GM23338 (cell line): ENCODE measurements around the gene UGDH.

Source experiments
- CREB1 ChIP-seq: fragments of 250-450 bp; sonication (Bioruptor Pico); IDR thresholded peaks from 2 replicates; pipeline ENCODE4 v1.5.0; 2020; ENCODE audit warnings: low read depth, mild to moderate bottlenecking, moderate library complexity
- EZH2 ChIP-seq: fragments of 200-600 bp; sonication (generic); IDR thresholded peaks from one replicate; pipeline ENCODE4 v1.8.0; 2017; ENCODE audit warnings: antibody characterized with exemption, mild to moderate bottlenecking, low read depth; ENCODE audit not compliant: unreplicated experiment
- EZH2phosphoT487 ChIP-seq: fragments of 200-600 bp; sonication (generic); IDR thresholded peaks from one replicate; pipeline ENCODE4 v1.8.1; 2018; ENCODE audit warnings: antibody characterized with exemption; ENCODE audit not compliant: unreplicated experiment
- POLR2AphosphoS5 ChIP-seq: IDR thresholded peaks from 2 replicates; pipeline ENCODE4 v1.6.1; 2016; ENCODE audit warnings: antibody characterized with exemption, low read depth
- ZNF114 ChIP-seq: fragments of 250-450 bp; sonication (Bioruptor Pico); IDR thresholded peaks from 2 replicates; pipeline ENCODE4 v1.5.0; 2020; ENCODE audit warnings: mild to moderate bottlenecking, moderate library complexity
- TF ChIP-seq, protein P1 (sequence below), 2 experiments: fragments of 200-600 bp in 1 of 2; sonication (generic) in 1 of 2; conservative IDR thresholded peaks; 2 replicates each; pipeline versions ENCODE4 v1.5.1 to v1.6.1; 2016 to 2017; ENCODE audit warnings: antibody characterized with exemption in 2 of 2, low read depth in 2 of 2, mild to moderate bottlenecking in 2 of 2, moderate library complexity in 1 of 2
- TF ChIP-seq, protein P2 (sequence below): IDR thresholded peaks from 2 replicates; pipeline ENCODE4 v1.6.1; 2016; ENCODE audit warnings: antibody characterized with exemption
- TF ChIP-seq, protein P3 (sequence below): IDR thresholded peaks from one replicate; pipeline ENCODE4 v1.6.1; 2018; ENCODE audit warnings: antibody characterized with exemption; ENCODE audit not compliant: unreplicated experiment

DNA sequence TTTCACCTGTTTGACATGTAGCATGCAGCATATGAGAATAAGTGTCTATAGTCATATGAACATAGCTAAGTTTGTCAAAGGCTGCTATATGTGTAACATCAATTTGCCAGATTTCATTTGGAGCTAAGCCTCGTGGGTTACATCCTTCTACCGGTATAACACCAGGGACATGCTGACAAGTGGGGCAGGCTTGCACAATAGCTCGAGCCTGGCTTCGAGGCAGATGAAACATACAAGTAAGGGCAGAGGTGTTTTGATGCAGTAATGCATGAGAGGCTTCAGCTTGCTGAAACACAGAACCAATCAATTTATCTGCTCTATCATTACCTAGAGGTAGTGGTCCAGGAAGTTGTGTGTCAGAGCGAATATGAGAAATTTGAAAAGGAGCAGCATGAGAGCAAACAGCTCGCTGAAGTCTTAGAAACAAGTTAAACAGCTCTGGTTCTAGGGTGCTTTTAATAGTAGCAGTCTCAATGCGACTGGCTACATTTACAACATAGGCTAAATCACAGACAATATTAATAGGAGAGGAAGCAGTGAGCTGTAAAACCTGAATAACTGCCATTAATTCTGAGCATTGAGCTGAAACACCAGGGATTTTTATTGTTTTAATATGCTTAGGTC lies 14.9 kb upstream of the UGDH start:
- no peak for TF ChIP-seq CREB1
- no peak for TF ChIP-seq POLR2AphosphoS5
- no peak for TF ChIP-seq EZH2
- TF ChIP-seq, protein P1, sequence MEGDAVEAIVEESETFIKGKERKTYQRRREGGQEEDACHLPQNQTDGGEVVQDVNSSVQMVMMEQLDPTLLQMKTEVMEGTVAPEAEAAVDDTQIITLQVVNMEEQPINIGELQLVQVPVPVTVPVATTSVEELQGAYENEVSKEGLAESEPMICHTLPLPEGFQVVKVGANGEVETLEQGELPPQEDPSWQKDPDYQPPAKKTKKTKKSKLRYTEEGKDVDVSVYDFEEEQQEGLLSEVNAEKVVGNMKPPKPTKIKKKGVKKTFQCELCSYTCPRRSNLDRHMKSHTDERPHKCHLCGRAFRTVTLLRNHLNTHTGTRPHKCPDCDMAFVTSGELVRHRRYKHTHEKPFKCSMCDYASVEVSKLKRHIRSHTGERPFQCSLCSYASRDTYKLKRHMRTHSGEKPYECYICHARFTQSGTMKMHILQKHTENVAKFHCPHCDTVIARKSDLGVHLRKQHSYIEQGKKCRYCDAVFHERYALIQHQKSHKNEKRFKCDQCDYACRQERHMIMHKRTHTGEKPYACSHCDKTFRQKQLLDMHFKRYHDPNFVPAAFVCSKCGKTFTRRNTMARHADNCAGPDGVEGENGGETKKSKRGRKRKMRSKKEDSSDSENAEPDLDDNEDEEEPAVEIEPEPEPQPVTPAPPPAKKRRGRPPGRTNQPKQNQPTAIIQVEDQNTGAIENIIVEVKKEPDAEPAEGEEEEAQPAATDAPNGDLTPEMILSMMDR (conservative IDR thresholded peaks at IDR 0.05; ENCODE audit: low read depth in 2 of 2) = no peak
- TF ChIP-seq EZH2phosphoT487 = no peak
- TF ChIP-seq, protein P2, sequence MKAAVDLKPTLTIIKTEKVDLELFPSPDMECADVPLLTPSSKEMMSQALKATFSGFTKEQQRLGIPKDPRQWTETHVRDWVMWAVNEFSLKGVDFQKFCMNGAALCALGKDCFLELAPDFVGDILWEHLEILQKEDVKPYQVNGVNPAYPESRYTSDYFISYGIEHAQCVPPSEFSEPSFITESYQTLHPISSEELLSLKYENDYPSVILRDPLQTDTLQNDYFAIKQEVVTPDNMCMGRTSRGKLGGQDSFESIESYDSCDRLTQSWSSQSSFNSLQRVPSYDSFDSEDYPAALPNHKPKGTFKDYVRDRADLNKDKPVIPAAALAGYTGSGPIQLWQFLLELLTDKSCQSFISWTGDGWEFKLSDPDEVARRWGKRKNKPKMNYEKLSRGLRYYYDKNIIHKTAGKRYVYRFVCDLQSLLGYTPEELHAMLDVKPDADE = no peak
- TF ChIP-seq, protein P3, sequence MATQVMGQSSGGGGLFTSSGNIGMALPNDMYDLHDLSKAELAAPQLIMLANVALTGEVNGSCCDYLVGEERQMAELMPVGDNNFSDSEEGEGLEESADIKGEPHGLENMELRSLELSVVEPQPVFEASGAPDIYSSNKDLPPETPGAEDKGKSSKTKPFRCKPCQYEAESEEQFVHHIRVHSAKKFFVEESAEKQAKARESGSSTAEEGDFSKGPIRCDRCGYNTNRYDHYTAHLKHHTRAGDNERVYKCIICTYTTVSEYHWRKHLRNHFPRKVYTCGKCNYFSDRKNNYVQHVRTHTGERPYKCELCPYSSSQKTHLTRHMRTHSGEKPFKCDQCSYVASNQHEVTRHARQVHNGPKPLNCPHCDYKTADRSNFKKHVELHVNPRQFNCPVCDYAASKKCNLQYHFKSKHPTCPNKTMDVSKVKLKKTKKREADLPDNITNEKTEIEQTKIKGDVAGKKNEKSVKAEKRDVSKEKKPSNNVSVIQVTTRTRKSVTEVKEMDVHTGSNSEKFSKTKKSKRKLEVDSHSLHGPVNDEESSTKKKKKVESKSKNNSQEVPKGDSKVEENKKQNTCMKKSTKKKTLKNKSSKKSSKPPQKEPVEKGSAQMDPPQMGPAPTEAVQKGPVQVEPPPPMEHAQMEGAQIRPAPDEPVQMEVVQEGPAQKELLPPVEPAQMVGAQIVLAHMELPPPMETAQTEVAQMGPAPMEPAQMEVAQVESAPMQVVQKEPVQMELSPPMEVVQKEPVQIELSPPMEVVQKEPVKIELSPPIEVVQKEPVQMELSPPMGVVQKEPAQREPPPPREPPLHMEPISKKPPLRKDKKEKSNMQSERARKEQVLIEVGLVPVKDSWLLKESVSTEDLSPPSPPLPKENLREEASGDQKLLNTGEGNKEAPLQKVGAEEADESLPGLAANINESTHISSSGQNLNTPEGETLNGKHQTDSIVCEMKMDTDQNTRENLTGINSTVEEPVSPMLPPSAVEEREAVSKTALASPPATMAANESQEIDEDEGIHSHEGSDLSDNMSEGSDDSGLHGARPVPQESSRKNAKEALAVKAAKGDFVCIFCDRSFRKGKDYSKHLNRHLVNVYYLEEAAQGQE = no peak
- no peak for TF ChIP-seq ZNF114 (CRISPR knock-in tag)
